Activated naive CD4-positive, alpha-beta T cell treated with anti-CD3 and anti-CD28 coated beads, Interleukin-2, amount 10 ng/mL, durations not matched to agents 7 days and 5 days (primary cell): ENCODE results near the gene GFER.

ENCODE experiments used
- CTCF ChIA-PET: fragments of 350-600 bp; sonication (Branson Sonifier 250); formaldehyde crosslinking; loops from one replicate; lab custom pipeline; 2021; ENCODE audit warnings: antibody characterized with exemption; lab: Charles Lee
- DNase-seq: peaks from one replicate; pipeline ENCODE4 v3.0.0-alpha.2; 2020
- H3K27ac Mint-ChIP-seq: one replicate; pipeline ENCODE4 v1.8.0; 2021; ENCODE audit warnings: mild to moderate bottlenecking, moderate library complexity, mixed read lengths
- H3K27me3 Mint-ChIP-seq: one replicate; pipeline ENCODE4 v1.8.0; 2021; ENCODE audit warnings: mild to moderate bottlenecking, mixed read lengths
- H3K36me3 Mint-ChIP-seq: one replicate; pipeline ENCODE4 v1.8.0; 2021; ENCODE audit warnings: mixed read lengths
- H3K4me1 Mint-ChIP-seq: one replicate; pipeline ENCODE4 v1.8.0; 2021; ENCODE audit warnings: mixed read lengths
- H3K4me3 Mint-ChIP-seq: one replicate; pipeline ENCODE4 v1.8.0; 2021; ENCODE audit warnings: mild to moderate bottlenecking, moderate library complexity, mixed read lengths
- H3K9me3 Mint-ChIP-seq: one replicate; pipeline ENCODE4 v1.8.0; 2021; ENCODE audit warnings: mixed read lengths

The GFER gene

DNA sequence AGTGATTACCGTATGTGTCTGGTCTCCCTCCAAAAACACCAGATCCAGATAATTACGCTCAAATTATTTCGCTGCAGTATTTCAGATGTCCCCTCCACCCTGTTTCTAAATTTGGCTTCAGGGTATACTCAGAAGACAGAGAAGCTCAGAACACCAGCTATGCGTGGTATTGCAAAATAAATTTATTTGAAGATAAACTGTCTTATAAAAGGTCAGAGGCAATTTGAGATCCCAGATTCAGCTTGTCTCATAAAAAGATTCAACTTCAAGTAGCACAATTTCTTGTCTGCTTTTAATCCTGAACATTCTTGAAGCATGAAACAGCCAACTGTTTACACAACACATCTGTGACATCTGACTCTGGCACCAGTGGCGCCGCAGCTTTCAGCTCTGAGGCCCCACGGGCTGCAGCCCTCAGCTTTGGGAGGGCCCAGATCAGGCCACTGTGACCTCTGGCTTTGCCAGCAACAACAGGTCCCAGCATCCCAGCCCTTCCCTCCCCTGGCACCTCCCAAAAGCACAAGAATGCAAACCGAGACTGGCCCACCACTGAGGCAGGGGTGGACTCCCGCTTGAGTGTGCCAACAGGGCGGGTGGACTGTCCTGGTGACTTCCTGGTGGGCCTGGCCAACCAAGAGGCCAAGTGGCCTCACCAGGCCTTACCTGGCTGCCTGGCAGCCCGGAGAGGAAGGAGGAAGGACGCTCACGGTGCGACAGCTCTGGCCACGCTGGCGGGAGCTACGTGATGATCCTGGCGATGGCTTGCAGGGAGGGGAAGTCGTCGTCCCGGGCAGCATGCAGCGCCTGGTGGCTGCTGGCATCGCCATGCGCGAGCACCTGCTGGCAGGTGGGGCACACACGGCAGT, 13.7 kb downstream of the GFER start:
- DNase-seq, result no peak
- Mint-ChIP-seq H3K9me3 (no peaks in the 10 kb centered on the region), H3K36me3 (peaks cover 19% of the 10 kb centered on the region), H3K4me1 (peaks cover 5% of the 10 kb centered on the region), H3K27me3 (peaks cover 9% of the 10 kb centered on the region), H3K4me3 (no peak overlapping the region), H3K27ac (no peak overlapping the region)
- CTCF ChIA-PET, result interaction anchor here (1.3 kb wide), 1 partner anchor 143 kb away, joined by 3 read pairs; no protein-coding TSS in a partner anchor

DNA sequence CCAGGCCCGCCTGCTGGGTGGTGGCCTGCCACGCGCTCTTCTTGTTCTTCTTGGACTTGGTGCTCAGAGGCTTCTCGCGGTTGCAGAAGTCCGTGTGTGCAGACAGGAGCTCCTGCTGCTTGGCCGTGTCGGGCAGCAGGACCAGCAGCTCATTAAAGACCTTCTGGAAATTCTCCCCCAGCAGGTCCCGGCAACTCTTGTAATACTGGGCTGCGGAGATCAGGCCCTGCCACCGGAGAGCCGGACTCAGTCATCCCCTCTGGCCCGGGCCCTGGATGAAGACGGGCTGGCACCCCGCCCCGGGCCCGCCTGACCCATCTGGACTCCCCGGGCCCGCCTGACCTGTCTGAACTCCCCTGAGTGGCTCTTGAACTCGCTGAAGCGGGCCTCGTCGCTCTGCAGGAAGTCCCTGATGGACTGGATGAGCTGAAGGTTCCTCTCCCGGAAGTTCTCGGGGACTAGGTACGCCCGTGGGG, 14.4 kb downstream of the GFER start:
- no peak overlapping the region for H3K4me3 Mint-ChIP-seq
- no peak overlapping the region for H3K27ac Mint-ChIP-seq
- no peaks in the 10 kb centered on the region for H3K9me3 Mint-ChIP-seq
- no peak for DNase-seq
- peaks cover 5% of the 10 kb centered on the region for H3K27me3 Mint-ChIP-seq
- H3K36me3 Mint-ChIP-seq, result peaks cover 20% of the 10 kb centered on the region
- peaks cover 5% of the 10 kb centered on the region for H3K4me1 Mint-ChIP-seq
- CTCF ChIA-PET, result no interaction called here

DNA sequence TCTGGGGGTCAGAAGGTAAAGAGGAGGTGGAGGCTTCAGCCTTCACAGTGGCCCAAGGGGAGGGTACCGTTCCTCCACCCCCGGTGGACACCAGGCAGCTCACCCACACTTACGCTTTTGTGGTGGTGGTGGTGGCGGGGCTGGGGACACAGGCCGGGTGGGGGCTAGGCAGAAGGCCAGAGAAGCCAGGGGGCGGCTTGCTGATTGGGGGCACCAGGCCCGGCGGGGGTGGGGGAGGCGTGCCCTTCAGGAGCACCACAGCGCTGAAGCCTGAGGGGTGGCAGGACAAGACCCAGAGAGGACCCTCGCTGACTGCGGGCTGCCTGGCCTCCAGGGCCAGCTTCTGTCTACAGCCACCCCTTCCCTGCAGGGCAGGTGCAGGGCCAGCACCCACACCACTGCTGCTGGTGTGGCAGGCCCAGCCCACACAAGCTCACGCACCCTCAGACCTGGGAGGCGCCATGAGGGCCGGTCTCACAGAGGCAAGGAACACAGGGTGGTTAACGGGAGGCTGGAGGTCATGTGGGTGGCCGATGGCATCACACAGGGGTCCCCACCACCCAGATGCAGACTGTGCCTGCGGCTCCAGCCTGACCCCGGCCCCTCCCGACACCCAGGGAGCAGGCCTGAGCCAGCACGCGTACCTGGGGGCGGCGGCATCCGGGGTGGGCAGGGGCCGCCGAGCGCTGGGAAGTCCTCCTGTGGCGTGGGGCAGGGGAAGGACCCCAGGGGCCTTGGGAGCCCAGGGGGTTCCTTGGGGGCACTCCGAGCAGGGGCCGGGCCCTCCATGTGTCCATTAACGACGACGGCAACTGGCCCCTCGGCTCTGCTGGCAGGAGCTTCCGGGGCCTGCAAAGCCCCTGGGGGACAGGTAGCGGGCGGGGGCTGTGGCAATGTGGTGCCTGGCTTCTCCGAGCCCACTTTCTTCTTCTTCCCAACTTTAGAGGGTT, 15.1 kb downstream of the GFER start:
- CTCF ChIA-PET, result no interaction called here
- DNase-seq, result no peak
- Mint-ChIP-seq H3K4me1 (peaks cover 6% of the 10 kb centered on the region), H3K36me3 (peaks cover 20% of the 10 kb centered on the region), H3K9me3 (no peaks in the 10 kb centered on the region), H3K27ac (no peak overlapping the region), H3K27me3 (no peaks in the 10 kb centered on the region), H3K4me3 (no peak overlapping the region)

DNA sequence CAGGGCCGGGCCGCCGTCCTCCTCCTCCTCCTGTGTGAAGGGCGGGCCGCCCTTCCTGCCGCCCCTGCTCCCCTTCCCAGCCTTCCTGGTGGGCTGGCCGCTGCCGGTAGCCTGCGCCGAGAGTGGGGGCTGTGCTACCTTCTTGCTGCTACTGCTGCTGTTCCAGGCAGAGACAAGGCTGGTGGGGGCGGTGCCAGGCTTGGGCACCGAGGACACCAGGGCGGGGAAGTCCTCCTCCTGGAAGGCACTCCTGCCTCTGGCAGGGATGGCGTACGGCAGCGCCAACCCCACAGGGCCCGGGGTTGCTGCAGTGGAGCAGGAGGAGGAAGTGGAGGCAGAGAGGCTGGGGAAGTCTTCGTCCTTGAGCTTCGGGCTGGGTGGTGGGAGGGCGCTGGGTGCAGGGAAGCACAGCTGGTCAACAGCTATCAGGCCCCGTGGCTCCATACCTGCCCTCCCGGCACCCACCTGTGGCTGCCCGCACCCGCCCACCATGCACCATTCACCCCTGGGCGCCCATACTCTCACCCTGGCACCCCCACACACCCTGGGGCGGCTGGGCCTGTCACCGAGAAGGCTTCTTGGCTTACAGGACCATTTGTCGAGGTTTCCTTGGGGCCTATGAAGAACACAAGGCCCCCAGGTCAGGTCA, 16.0 kb downstream of the GFER start:
- Mint-ChIP-seq H3K4me1 (peaks cover 12% of the 10 kb centered on the region), H3K27ac (no peak overlapping the region), H3K27me3 (no peaks in the 10 kb centered on the region), H3K4me3 (no peak overlapping the region), H3K36me3 (peaks cover 20% of the 10 kb centered on the region), H3K9me3 (no peaks in the 10 kb centered on the region)
- DNase-seq, result no peak
- CTCF ChIA-PET, result no interaction called here

DNA sequence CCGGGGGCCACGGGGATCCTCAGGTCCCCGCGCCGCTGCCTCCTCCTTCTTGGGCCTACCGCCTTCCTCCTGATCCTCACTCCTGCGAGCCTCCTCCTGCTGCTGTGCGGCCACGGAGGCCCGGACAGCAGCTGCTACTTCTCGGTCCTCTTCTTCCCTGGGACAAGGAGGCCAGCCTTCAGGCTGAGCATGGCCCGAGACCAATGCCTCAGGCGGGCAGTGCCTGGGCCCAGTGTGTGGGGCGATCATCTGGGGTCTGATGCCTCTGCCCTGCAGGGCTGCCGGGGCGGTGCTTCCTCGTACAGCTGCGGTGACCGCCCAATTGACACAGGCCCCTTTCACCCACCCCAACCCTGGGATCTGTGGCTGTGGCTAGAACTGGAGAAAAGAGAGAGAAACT, 17.0 kb downstream of the GFER start:
- DNase-seq, result no peak
- H3K36me3 Mint-ChIP-seq, result peaks cover 21% of the 10 kb centered on the region
- no peak overlapping the region for H3K27ac Mint-ChIP-seq
- no peaks in the 10 kb centered on the region for H3K9me3 Mint-ChIP-seq
- CTCF ChIA-PET, result no interaction called here
- H3K4me3 Mint-ChIP-seq, result no peak overlapping the region
- H3K27me3 Mint-ChIP-seq, result no peaks in the 10 kb centered on the region
- H3K4me1 Mint-ChIP-seq, result peaks cover 19% of the 10 kb centered on the region

DNA sequence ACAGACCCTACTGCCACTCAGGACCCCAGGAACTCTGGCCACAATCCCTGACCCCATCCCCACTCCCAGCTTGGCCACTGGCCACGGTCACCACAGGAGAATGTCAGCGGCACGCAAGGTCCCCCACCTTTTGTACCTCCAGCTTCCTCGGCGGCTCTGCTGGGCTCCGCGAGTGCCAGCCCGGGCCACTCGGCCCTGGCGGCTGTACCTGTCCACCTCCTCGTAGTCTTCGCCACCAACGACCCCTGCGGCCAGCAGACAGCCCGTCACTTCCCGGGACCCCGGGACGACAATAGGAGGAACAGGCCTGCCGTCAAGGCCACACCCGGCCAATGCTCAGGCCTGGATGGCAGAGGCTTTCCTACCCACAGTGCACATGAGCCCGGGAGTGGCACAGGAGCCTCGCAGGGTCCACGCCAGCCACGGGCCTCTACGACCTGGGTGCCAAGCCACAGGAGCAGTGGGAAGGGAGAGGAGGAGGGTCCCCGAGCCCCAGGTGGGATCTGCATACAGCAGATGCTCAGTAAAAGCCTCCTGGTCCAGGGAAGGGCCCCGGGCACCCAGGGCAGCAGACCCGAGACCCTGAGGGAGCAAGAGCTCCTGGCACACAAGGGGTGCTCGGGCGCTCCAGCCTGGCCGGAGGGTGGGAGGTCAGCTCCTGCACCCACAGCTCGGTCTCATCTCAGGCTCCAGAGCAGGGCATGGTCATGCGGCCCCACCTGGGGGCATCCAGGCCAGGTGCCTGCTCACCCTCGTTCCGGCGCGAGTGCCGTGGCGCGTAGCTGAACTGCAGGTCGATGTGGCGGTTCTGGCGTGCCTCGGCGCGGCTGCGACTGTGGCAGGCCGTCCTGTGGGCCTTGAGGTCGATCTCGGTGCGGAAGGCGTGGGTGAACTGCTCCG, 17.7 kb downstream of the GFER start:
- H3K4me1 Mint-ChIP-seq, result peaks cover 23% of the 10 kb centered on the region
- no peak for DNase-seq
- peaks cover 23% of the 10 kb centered on the region for H3K36me3 Mint-ChIP-seq
- CTCF ChIA-PET, result no interaction called here
- H3K27me3 Mint-ChIP-seq, result no peaks in the 10 kb centered on the region
- no peaks in the 10 kb centered on the region for H3K9me3 Mint-ChIP-seq
- no peak overlapping the region for H3K27ac Mint-ChIP-seq
- H3K4me3 Mint-ChIP-seq, result no peak overlapping the region

DNA sequence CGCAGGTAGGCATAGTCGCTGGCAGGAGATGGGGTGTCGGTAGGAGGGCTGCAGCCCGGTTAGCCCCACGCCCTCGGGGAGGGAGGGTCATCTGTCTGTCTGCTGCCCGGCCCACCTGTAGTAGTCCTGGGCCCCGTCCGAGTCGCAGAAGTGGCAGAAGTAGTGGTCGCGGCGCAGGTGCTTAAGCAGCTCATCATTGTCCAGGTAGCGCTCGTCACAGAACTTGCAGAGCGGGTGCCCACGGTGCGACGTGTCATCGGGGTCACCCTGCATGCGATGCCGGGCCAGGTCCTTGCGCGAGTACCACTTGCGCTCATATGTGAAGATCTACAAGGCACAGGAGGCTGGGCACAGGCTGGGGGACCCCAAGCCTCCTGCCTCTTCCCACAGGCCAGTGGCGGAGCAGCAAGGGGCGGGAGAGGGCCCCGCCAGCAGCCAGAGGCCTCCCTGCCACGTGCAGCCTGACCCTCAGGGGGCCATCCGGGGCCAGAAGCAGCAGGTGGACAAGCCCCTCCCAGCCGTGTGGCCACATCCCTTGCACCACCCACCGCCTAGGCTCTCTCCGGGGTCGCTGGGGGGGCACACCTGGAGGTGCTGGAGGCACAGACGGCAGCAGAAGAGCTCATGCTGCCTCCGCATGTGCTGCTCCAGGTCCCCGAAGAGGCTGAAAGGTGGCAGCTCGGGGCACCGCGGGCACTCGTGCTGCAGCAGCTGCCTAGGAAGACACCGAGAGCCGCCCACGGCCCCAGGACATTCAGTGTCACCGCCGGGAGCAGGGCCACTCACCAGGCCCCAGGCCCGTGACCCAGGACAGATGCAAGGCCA, 18.6 kb downstream of the GFER start:
- CTCF ChIA-PET, result interaction anchor here (0.6 to 2.3 kb wide), 7 partner anchors 9 to 250 kb away, joined by 3 to 18 read pairs (median 8); partner anchors contain the start of gene ECI1
- Mint-ChIP-seq H3K9me3 (no peaks in the 10 kb centered on the region), H3K4me1 (peaks cover 30% of the 10 kb centered on the region), H3K36me3 (peaks cover 20% of the 10 kb centered on the region), H3K27me3 (no peaks in the 10 kb centered on the region), H3K27ac (no peak overlapping the region), H3K4me3 (no peak overlapping the region)
- no peak for DNase-seq

DNA sequence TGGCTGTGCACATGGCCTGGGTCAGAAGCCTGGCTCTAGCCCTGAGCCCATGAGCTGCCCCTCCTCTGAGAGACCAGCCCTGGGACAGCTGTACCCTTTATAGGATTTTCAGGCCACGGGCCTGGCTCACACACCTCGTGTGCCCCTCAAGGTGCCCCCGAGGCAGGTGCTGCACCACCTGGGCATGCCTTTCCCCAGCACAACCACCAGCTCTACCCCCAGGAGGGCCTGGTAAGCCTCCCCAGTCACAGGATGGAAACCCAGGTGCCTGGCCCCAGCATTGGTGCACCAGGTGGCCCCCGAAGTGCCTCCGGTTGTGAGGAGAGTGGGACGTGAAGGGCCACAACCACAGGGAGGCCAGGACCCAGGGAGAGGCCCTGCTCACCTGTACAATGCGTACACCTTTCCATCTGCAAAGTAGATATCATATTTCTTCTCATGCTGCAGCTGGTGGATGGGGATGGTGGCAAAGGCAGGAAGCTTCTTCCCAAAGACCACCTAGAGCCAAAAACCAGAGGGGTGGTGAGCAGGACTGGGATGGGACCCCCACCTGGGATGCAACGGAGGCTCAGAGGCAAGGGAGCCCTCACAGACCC, 19.3 kb downstream of the GFER start:
- Mint-ChIP-seq H3K4me3 (no peak overlapping the region), H3K36me3 (peaks cover 19% of the 10 kb centered on the region), H3K27ac (no peak overlapping the region), H3K27me3 (no peaks in the 10 kb centered on the region), H3K4me1 (peaks cover 37% of the 10 kb centered on the region), H3K9me3 (no peaks in the 10 kb centered on the region)
- DNase-seq, result no peak
- CTCF ChIA-PET, result interaction anchor here (0.6 to 2.3 kb wide), 16 partner anchors 10 to 249 kb away, joined by 3 to 18 read pairs (median 5); partner anchors contain the start of genes ECI1, GFER, NPW and RPS2

DNA sequence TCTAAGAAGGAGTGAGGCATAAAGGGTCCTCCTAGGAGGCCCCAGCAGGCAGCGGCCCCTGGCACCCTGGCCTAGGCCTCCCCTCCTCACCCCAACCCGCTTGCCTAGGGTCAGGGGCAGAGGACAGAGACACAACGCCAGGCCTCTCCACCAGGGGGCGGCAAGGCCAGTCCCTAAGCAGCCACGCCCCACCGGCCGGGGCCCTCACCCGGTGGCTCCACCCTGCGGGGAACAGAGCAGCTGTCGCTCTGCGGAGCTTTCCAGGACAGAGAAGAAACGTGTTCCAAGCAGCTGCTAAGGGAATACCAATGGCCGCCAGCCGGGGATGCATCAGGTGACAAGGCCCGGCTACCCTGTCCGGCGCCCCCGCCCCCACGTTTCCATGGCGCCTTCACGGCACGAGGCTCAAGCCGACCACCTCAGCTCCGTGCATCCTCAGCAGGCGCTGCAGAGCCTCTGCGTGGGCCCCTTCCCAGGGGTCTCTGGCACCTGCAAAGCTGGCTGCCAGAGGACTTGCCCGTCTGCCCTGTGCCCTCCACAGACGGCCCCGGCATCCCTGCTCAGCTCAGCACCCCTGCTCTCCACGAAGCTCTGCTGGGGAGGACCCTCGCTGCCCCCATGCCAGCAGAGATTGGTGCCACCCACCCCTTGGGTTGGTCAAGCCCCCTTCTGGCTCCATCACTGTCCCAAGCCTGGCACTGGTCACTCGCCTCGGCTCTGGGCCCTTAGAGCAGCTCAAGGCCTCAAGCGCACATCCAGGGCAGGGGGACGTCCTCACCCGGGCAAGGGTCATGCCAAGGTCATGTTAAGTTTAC, 20.0 kb downstream of the GFER start:
- Mint-ChIP-seq H3K4me3 (no peak overlapping the region), H3K4me1 (peaks cover 43% of the 10 kb centered on the region), H3K27ac (no peak overlapping the region), H3K9me3 (no peaks in the 10 kb centered on the region), H3K36me3 (peaks cover 23% of the 10 kb centered on the region), H3K27me3 (no peaks in the 10 kb centered on the region)
- CTCF ChIA-PET, result interaction anchor here (0.7 to 2.3 kb wide), 22 partner anchors 8 to 248 kb away, joined by 3 to 18 read pairs (median 5); partner anchors contain the start of genes ECI1, GFER, NPW and RAB26
- DNase-seq, result peak; percentile 93

DNA sequence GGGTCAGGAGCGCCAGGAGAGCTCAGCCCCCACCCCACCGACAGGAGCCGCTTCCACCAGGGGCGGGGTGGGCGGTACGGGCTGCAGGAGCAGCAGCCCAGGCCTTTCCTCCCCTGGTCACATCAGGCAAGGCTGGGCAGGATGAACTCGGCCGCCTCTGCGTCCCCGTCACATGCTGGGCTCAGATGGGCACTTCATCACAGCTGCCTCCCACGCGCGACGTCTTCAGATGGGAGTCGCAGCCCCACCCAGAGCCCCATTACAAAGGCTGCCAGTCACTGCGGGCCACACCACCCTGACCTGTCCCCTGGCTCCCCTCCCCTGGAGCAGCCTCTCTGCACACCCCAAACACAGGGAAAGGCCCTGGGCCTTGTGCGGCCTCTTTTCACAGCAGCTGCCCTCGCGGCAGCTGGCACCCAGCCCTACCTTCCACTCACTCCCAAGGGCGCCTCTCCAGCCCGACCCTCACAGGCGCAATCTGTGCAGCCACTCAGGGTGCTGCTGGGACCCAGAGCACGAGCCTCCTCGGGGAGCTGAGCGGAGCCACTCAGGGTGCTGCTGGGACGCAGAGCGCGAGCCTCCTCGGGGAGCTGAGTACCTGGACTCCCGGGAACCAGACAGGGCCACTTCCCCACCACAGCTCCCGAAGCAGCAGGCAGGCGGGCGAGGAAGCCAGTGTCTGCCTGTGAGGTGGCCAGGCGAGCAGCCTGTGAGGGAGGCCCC, 21.0 kb downstream of the GFER start:
- peaks cover 23% of the 10 kb centered on the region for H3K36me3 Mint-ChIP-seq
- no peak for DNase-seq
- no peaks in the 10 kb centered on the region for H3K27me3 Mint-ChIP-seq
- CTCF ChIA-PET, result interaction anchor here (0.7 to 2.3 kb wide), 12 partner anchors 8 to 246 kb away, joined by 3 to 18 read pairs (median 4); partner anchors contain the start of genes ECI1, GFER, RAB26 and RPS2
- no peak overlapping the region for H3K4me3 Mint-ChIP-seq
- H3K4me1 Mint-ChIP-seq, result peaks cover 45% of the 10 kb centered on the region
- peak overlapping the region; percentile 55 for H3K27ac Mint-ChIP-seq
- no peaks in the 10 kb centered on the region for H3K9me3 Mint-ChIP-seq

DNA sequence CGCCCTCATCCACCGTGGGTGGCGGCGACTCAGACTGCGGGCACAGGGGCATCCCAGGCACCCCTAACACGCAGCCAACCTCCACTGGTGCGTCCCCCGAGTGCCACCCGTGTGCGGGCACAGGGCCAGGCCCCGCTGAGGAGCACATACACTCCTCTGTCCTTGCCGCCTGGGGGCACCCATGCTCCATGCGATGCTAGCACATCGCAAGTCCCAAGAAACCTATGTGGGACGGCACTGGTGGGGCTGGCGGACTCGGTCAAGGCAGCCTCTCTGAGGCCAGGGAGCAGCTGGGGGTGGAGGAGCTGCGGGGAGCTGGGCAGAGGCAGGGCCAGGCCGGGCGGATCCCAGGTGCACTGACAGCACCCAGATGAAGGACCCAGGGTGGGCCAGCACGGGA, 21.7 kb downstream of the GFER start:
- Mint-ChIP-seq H3K4me1 (peaks cover 51% of the 10 kb centered on the region), H3K36me3 (peaks cover 23% of the 10 kb centered on the region), H3K27me3 (no peaks in the 10 kb centered on the region), H3K4me3 (no peak overlapping the region), H3K27ac (no peak overlapping the region), H3K9me3 (no peaks in the 10 kb centered on the region)
- CTCF ChIA-PET, result interaction anchor here (0.7 to 1.8 kb wide), 2 partner anchors 142 to 245 kb away, joined by 3 to 10 read pairs; partner anchors contain the start of genes ECI1 and RAB26
- no peak for DNase-seq
